ENCODE measurements around the gene TNXB.

The TNXB gene, protein sequence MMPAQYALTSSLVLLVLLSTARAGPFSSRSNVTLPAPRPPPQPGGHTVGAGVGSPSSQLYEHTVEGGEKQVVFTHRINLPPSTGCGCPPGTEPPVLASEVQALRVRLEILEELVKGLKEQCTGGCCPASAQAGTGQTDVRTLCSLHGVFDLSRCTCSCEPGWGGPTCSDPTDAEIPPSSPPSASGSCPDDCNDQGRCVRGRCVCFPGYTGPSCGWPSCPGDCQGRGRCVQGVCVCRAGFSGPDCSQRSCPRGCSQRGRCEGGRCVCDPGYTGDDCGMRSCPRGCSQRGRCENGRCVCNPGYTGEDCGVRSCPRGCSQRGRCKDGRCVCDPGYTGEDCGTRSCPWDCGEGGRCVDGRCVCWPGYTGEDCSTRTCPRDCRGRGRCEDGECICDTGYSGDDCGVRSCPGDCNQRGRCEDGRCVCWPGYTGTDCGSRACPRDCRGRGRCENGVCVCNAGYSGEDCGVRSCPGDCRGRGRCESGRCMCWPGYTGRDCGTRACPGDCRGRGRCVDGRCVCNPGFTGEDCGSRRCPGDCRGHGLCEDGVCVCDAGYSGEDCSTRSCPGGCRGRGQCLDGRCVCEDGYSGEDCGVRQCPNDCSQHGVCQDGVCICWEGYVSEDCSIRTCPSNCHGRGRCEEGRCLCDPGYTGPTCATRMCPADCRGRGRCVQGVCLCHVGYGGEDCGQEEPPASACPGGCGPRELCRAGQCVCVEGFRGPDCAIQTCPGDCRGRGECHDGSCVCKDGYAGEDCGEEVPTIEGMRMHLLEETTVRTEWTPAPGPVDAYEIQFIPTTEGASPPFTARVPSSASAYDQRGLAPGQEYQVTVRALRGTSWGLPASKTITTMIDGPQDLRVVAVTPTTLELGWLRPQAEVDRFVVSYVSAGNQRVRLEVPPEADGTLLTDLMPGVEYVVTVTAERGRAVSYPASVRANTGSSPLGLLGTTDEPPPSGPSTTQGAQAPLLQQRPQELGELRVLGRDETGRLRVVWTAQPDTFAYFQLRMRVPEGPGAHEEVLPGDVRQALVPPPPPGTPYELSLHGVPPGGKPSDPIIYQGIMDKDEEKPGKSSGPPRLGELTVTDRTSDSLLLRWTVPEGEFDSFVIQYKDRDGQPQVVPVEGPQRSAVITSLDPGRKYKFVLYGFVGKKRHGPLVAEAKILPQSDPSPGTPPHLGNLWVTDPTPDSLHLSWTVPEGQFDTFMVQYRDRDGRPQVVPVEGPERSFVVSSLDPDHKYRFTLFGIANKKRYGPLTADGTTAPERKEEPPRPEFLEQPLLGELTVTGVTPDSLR (N-terminal part only)

DNA sequence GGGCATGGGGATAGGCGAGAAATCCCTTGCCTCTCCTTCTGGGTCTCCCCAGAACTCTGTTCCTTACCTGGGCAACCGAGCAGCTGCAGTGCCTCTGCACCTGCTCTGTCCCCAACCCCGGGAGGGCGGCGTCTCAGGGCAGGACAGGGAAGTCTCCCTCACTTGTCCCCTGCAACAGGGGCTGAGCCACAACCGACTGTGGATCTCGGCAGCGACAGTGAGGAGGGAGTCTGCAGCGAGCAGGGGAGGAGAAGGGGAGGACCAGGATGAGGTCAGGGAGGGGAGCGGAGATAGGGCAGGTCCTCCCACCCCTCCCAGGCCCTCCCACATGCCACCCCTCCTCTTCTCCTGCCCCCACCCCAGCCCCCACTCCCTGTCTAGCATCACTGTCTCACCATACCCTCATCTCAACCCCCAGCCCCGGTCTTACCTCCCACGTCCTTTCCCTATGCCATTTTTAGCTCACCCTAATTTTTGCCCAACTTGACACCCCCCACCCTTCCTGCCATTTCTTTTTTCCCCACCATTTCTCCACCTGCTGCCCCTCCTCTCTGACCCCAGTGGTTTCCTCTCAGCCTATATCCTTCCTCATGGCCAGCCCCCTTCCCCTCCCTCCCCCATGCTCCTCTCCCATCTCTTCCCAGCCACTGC, at the start of gene TNXB:
Gene TNXB (minus strand): TSS at position 225 of the 651 bp plus-strand sequence. CDS start 11,140 bp downstream, outside the sequence.
- no peak for DNase-seq (ENCODE audit: low spot score)

DNA sequence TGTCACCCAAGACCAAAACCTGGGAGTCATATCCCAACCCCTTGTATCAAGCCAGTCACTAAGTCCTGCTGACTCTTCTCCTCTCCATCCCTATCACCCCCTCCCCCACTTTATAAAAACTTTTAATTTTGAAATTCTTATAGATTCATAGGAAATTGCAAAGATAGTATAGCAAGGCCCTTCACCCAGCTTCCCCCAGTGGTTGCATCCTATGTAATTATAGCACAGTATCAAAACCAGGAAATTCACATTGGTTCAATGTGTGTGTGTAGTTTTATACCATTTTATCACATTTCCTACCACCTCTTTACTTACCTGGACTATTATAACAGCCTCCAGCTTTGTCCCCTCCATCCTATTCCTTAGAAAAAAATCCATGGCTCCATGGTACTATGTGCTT, 48.9 kb upstream of the TNXB start:
- DNase-seq (ENCODE audit: low spot score), result no peak

DNA sequence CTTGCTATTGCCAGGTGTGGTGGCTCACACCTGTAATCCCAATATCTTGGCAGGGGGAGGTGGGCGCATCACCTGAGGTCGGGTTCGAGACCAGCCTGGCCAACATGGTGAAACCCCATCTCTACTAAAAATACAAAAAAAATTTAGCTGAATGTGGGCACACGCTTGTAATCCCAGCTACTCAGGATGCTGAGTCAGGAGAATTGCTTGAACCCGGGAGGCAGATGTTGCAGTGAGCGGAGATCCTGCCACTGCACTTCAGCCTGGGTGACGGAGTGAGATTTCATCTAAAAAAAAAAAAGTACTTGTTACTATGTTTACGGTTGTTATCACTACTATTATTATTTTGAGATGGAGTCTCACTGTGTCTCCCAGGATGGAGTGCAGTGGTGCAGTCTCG, 47.8 kb upstream of the TNXB start:
- DNase-seq (ENCODE audit: low spot score), result no peak

DNA sequence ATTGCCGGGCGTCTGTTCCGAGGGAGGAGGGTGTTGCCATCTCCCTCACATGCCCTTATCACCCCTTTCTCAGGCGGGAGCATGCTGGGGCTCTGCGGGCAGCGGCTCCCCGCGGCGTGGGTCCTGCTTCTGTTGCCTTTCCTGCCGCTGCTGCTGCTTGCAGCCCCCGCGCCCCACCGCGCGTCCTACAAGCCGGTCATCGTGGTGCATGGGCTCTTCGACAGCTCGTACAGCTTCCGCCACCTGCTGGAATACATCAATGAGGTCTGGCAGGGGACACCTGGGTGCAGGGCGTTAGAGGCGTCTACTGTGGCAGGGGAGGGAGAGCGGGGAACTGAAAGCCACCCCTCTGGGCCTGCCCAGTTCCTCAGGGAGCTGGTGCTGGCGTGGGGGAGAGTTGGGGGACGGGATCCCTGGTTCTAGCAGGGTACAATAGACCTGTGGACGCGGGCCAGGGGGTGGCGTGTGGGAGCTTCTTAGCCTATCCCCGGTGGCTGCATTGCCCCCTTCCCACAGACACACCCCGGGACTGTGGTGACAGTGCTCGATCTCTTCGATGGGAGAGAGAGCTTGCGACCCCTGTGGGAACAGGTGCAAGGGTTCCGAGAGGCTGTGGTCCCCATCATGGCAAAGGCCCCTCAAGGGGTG, 45.5 kb upstream of the TNXB start:
- DNase-seq (ENCODE audit: low spot score), result peak; percentile 73

DNA sequence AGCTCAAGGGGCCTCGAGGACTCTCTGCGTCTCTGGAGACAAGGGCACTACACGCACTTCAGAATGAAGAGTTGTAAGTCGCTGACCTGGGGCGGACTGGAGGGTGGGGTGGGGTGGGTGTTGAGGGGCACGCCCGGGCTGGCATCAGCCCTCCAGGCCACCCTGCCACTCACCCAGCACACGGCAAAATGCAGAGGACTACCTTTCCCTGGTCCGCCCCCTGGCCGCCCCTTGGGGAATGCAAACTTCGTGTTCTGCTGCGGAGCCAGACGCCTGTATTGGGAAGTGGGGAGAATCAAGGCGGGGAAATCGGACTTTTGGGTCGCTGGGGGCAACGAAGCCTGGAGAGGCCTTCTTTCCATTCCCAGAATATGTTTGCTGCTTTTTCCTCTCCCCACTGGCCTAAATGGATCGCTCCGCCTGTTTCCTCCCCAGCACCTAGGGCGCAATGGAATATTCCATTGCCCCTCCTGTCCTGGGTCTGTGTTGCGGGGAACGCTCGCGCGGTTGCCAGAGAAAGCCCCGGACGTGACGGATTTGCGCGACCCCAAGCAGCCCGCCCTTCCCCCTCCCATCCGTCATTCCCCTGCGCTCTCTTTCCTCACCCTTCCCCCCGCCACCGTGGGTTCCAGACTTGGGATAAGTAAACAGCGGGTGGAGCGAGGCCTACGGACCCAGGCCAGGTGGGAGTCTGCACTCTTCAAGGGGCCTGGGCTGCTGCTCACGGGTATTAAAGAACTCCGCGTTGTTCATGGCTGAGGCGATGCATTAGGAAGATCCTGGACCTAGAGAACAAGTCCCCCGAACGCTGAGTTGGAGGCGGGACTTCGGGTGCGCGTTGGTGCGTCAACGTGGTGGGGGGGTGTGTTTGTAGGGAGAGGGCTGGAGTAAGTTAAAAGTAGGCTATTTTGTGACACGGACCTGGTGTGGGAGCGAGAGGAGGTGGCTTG, 44.7 kb upstream of the TNXB start, which contains the start of gene PPT2:
Gene PPT2 (plus strand): TSS at position 578 of the 950 bp plus-strand sequence. CDS start 454 bp downstream, outside the sequence.
- DNase-seq (ENCODE audit: low spot score), result peak; percentile 95

DNA sequence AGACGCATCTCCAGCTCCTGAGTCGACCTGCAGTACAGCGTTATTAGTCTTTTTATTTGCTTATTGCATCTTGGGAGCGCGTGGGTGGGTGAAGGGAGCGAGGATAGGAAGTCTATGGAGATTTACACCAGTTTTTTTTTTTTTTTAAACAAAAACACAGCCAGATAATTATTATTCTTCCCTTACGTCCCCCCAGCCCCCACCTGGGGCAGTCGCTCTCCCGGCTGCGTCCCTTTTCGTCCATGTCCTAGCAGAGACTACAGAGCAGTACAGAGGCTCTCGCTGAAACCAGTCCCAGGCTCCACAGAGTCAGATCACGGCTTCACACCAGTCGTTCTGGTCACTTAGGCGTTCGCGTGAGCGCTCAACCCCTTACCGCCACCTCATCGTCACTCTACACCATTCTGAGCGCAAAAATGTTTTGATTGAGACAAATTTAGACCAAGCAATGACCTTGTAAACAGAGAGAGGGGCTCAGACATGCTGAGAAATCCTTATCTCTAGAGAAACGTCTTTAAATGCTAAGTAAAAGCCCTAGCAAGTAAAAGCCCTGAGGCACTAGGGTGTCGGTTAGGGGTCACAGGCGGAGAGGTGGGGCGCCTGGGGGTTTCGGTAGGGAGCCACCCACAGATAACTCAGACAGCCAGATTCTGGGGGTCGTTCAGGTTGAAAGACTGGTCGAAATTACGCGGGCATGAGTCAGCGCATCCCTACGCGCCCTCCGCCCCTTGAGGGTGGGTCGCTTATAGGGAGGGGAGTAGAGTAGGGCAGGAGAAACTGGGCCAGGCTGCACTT, 43.8 kb upstream of the TNXB start:
- no peak for DNase-seq (ENCODE audit: low spot score)

DNA sequence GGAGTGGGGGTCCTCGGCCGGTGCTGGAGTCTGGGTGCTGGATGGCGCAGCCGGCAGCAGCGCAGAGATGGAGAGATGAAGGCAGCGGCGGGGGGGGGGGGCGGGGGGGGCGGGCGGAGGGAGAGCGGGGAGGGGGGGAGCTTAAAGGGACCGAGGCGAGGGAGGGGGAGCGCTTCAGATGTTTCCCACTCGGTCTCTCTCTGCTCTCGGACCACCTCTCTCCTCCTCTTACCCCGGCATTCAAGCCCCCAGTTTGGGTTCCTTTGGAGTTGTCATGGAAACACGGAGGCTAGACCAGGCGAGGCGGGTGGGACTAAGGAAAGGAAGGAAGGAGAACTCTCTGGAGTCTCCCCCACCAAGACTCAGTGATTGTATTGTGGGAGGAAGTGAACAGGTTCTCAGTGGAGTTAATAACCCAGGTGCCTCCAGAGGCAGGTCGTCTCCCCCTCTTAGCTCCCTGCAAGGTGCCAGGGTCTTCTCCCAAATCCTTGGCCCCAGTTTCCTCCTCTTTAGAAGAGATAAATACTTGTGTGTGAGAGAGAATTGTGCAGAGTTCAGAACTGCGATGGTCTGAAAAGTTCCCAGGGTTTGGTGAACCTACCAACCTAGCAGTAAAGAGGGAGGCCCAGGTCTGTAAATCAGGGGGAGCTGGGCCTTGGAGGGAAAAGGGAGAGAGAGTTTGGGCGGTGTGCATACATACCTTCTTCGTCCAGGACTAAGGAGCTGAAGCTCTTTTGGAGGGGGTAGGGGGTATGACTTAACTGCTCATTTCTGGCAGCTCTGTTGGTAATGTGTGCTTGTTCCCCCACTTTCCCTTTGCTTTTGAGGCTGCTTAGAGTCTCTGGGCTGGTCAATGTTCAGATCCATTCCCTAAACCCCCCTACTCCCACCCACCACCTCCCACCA, 43.0 kb upstream of the TNXB start, which contains the start of gene PRRT1:
Gene PRRT1 (minus strand): TSS at position 77 of the 906 bp plus-strand sequence. CDS start 112 bp downstream, outside the sequence.
- no peak for DNase-seq (ENCODE audit: low spot score)

DNA sequence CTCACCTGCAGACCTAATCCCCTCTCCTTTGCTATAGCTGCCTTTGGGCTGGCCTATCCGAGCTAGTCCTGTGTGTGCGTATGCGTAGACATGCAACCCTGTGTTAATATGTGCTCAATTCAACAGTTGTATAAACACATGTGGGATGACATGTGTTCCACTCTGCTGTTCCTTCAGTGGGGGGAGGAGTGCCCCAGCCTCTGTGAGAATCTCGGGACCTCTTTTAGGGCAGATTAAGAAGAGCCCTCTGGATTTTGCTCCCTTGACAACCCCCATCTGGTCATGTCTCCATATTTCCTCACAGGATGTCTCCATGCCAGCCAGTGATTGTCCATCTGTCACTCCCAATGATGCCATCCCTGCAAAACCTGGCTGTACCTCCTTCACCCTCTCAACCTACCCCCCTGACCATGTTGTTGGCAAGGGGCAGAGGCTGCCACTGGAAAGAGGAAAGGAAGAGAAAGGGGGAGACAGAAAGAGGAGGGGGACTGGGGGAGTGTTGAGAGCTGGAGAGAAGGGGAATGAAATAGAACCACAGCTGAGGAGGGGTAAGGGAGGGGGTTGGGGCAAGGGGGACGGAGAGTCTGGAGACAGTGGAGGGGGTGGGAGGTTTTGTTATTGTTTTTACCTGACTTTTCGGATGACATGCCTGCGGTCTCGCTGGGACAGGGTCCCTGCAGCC, 42.2 kb upstream of the TNXB start:
- DNase-seq (ENCODE audit: low spot score), result no peak

DNA sequence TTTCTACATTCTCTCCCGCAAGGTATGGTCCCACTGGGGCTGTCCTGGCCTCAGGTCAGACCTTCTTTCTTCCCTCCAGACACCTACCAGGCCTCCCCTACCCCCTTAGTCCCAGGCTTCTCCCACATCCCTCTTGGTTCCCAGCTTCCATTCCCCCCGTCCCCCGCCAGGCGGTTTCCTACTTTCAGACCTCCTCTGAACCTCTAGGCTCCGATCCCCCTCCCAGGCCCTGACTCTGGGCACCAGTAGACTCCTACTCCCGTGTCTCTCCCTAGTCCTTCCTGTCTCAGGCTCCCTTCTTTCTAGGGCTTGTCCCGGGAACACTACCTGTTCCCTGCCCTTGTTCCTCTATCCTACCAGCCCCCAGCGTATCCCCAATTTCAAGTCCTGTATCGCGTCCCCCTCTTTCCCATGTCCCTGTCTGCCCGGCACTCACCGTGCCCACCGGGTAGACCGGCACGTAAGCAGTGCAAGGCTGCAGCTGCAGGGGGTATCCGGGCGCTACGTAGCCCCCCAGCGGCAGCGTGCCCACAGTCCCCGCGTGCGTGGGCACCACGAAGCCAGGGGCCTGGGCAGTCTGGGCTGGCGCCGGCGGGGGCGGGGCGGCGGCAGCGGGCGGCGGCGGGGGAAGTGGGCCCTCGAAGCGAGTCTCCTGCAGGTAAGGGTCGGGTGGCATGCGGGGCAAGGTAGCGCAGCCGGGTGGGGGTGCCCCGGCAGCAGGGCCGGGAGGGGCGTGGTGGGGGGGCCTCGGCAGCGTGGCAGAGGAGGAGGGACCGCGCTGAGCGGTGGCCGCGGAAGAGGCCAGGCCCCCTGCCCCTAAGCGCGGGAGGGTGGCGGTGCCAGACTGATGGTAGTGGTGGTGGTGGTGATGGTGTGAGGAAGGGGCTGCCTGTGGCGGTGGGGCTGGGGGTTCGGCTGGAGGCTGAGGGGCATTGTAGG, 41.1 kb upstream of the TNXB start:
- DNase-seq (ENCODE audit: low spot score), result no peak

DNA sequence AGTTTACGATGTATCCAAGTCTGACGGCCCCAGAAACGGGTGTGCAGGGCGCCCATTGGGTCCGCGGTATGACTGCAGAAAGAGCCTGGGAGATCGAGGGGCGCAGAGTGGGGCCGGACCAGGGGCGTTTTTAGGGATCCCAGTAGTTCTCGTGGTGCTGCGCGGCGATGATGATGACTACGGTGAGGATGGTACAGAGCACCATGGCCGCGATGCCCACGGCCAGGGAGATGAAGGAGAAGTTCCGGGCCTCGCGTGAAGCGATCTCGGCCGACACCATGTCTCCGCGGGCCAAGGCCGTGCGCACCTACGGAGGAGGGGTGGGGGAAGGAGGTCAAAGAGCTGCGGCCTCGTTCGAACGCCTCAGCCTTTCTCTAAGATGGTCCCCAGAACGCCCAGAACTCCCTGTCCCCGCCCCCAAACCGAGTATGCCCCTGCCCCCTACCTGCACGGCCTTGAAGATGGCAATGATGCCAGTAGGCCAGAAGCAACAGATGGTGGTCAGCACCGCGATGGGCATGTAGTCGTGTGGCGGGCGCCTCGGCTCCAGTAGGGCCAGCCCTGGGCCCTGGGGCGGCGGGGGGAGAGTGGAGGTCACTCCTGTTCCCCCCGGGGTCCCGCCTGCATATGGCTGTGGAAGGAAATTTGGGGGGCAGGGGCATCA, 40.1 kb upstream of the TNXB start:
- no peak for DNase-seq (ENCODE audit: low spot score)

DNA sequence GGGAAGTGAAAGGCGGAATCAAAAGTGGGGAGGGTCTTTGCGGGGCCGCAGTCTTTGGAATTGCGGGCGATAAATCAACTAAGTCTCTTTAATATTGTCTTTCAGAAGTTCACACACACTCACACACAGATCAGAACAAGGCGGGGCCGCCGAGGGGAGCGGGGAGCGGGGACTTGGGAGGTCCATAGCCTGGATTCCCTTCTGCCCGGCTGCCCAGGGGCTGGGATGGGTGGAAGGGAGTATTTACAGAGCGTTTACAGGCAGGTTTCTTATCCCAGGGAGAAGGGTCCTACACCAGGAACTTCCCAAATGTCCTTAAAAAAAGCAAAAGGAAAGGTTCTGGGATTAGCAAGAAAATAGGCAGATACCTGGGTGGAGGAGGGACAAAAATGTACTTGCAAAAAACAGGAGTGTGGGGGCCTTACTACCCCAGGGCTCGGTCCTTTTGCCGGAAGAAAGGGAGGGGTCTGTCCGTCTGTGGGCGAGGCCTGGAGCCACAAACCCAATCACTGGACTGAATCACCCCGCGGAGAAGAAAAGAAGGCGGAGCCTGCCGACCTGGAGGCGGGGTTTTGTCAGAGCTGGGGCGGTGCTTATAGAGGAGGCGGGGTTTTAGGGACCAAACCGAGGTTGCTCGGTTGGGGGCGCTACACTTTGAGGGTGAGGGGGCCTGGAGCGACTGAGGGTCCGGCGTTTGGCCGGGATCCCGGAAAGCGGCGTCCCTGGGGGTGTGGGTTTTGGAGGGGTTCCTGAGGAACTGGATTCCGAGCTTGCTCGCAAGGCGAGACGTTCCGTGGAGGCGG, 39.4 kb upstream of the TNXB start:
- no peak for DNase-seq (ENCODE audit: low spot score)

DNA sequence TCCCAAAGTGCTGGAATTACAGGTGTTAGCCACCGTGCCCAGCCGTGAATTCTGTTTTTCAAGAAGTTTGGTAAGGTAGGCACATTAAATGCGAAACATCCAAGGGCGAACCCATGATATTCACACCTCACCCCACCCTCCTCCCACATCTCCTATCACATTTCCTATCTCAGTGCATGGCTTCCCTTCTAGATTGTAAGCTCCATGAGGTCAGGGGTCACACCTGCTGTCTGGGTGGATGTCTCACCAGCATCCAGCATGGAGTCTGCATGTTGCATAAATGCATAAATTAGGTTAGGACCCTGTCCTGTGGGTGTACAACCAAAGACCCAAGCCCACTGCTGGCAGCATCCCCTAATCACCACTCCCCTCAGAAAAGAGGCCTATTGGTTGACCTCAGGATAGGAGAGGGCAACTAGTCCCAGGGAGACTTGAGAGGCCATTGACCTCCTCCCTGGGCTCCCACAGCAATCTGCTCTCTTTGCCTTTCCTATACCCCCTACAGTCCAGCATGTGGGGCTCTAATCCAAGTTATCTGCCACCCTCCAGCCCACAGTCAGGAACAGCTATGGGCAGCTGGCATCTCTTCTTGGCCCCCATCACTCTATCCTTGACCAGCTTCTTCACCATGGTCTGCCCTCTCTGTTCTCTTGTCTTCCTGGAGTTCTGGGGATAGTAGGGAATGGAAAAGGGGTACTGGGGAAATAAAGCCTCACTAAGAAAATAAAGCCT, 38.4 kb upstream of the TNXB start:
- DNase-seq (ENCODE audit: low spot score), result no peak

DNA sequence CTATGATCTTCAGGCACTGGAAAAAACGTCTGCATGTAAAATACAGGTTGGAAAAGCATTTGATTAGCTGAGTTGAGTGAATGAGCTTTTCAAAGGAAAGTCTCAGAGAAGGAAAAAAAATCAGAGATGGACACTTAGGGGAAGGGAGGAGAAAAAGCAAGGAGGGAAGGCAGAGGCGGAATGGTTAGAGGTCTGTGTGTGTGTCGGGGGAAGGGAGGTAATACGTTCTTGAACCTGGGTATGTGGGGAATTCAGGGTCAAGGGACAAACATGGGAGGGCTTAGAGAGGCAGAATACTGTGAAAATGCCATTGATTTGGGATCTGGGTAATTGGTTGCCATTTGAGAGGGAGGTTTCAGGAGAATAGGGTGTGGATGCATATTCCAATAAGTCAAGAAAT, 37.5 kb upstream of the TNXB start:
- no peak for DNase-seq (ENCODE audit: low spot score)

DNA sequence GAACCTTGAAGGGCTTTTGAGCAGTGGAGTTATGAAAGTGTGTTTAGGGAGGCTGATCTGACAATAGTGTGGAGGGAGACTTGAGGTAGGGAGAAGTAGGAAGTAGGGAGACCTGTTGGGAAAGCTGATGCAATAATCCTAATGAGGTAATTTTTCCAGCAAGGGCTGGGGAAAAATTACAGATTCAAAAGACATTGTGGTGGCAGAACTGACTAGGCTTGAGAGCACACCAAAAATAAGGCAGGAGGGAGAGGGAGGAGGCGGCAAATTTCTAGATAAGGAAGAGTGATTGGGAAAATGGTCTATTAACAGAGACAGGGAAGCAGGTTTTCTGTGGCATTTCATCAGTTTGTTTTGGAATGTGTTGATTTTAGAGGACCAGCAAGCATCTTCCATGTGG, 37.1 kb upstream of the TNXB start:
- no peak for DNase-seq (ENCODE audit: low spot score)

All from left forelimb (tissue), 1 donor.